IMR-90 (cell line): ENCODE measurements around the gene SPINT4. TPM values are rescaled to one million over a fixed set of nuclear protein-coding genes. Genes with fewer than 3 reads are reported as not detected.

ENCODE experiments used
- ATAC-seq: fragments of 200-7000 bp; cut with Tn5 transposase; 2 replicates; pipeline ENCODE4 v1.9.1; 2020; ENCODE audit warnings: low read depth, mild to moderate bottlenecking, moderate library complexity
- Bru-seq: library from RNA; stranded (reverse); fragments of 400-500 nt; gene quantifications from one replicate; lab custom pipeline; 2021; lab: Mats Ljungman, UMichigan
- BruChase-seq, 2 experiments: library from RNA; stranded (reverse); fragments of 400-500 nt; gene quantifications; one replicate each; lab custom pipeline; 2021; lab: Mats Ljungman, UMichigan
- BruUV-seq: library from RNA; stranded (reverse); fragments of 400-500 nt; replicated peaks from 2 replicates; lab custom pipeline; 2021; lab: Mats Ljungman, UMichigan
- CTCF ChIA-PET: fragments of 300-600 bp; formaldehyde crosslinking; extraction: SDS; loops from one replicate; lab custom pipeline; 2021; ENCODE audit warnings: antibody characterized with exemption; lab: Yijun Ruan, JAX
- POLR2A ChIA-PET: fragments of 300-600 bp; sonication (Branson Sonifier 250); formaldehyde crosslinking; loops from one replicate; lab custom pipeline; 2022; ENCODE audit warnings: antibody characterized with exemption; ENCODE audit not compliant: unreplicated experiment; lab: Charles Lee
- DNase-seq: peaks from one replicate; pipeline ENCODE4 v3.0.0; 2013
- H2AFZ ChIP-seq: replicated peaks from 2 replicates; pipeline ENCODE3; 2013; ENCODE audit warnings: low read length, mild to moderate bottlenecking; ENCODE audit not compliant: poor library complexity
- H2AK5ac ChIP-seq: 2 replicates; pipeline ENCODE4 v1.6.1; 2013; ENCODE audit warnings: low read depth, low read length, inconsistent platforms
- H2AK9ac ChIP-seq: replicated peaks from 2 replicates; pipeline ENCODE3; 2013; ENCODE audit warnings: mild to moderate bottlenecking, low read depth, low read length, moderate library complexity; ENCODE audit not compliant: poor library complexity
- H2BK120ac ChIP-seq: 2 replicates; pipeline ENCODE4 v1.6.1; 2013; ENCODE audit warnings: low read depth, low read length, inconsistent platforms
- H2BK15ac ChIP-seq: 3 replicates; pipeline ENCODE4 v1.6.1; 2013; ENCODE audit warnings: low read depth, low read length, inconsistent platforms
- H2BK20ac ChIP-seq: 2 replicates; pipeline ENCODE4 v1.6.1; 2013; ENCODE audit warnings: low read depth, mild to moderate bottlenecking, inconsistent platforms, low read length, moderate library complexity
- H2BK5ac ChIP-seq: 2 replicates; pipeline ENCODE4 v1.6.1; 2013; ENCODE audit warnings: mild to moderate bottlenecking, low read depth, low read length, inconsistent platforms; ENCODE audit not compliant: poor library complexity, severe bottlenecking
- H3K14ac ChIP-seq: replicated peaks from 2 replicates; pipeline ENCODE4 v1.6.1; 2013; ENCODE audit warnings: low read depth, low read length, inconsistent platforms
- H3K18ac ChIP-seq: 2 replicates; pipeline ENCODE4 v1.6.1; 2013; ENCODE audit warnings: low read depth, low read length, control low read depth
- H3K23ac ChIP-seq: 2 replicates; pipeline ENCODE4 v1.6.1; 2013; ENCODE audit warnings: low read depth, low read length, inconsistent platforms
- H3K27ac ChIP-seq: 2 replicates; pipeline ENCODE4 v1.5.1; 2013; ENCODE audit warnings: mild to moderate bottlenecking, control low read depth, low read length; ENCODE audit not compliant: insufficient read depth
- H3K27me3 ChIP-seq: 2 replicates; pipeline ENCODE4 v1.6.1; 2013; ENCODE audit warnings: low read length; ENCODE audit not compliant: control insufficient read depth, insufficient read depth
- H3K36me3 ChIP-seq: 2 replicates; pipeline ENCODE4 v1.6.1; 2013; ENCODE audit warnings: low read length, mixed read lengths; ENCODE audit not compliant: control insufficient read depth, insufficient read depth
- H3K4ac ChIP-seq: 2 replicates; pipeline ENCODE4 v1.6.1; 2013; ENCODE audit warnings: low read depth, low read length, inconsistent platforms
- H3K4me1 ChIP-seq: 2 replicates; pipeline ENCODE4 v1.6.1; 2013; ENCODE audit warnings: low read length, mixed read lengths; ENCODE audit not compliant: control insufficient read depth, insufficient read depth
- H3K4me2 ChIP-seq: 2 replicates; pipeline ENCODE4 v1.6.1; 2013; ENCODE audit warnings: low read depth, mild to moderate bottlenecking, control low read depth, low read length, moderate library complexity
- H3K4me3 ChIP-seq: 2 replicates; pipeline ENCODE4 v1.5.1; 2013; ENCODE audit warnings: low read depth, mild to moderate bottlenecking, control low read depth, low read length, moderate library complexity; ENCODE audit not compliant: insufficient read depth
- H3K56ac ChIP-seq: 2 replicates; pipeline ENCODE4 v1.6.1; 2013; ENCODE audit warnings: low read length, inconsistent platforms; ENCODE audit not compliant: insufficient read depth; ENCODE audit errors: extremely low read depth
- H3K79me1 ChIP-seq, 2 experiments: 2 replicates each; pipeline ENCODE4 v1.6.1; 2013; ENCODE audit warnings: low read length in 2 of 2, inconsistent platforms in 1 of 2, low read depth in 1 of 2
- H3K9ac ChIP-seq: 2 replicates; pipeline ENCODE4 v1.6.1; 2013; ENCODE audit warnings: low read depth, low read length, control low read depth
- H3K9me1 ChIP-seq: 2 replicates; pipeline ENCODE4 v1.6.1; 2013; ENCODE audit warnings: low read length, inconsistent platforms; ENCODE audit not compliant: insufficient read depth
- H3K9me3 ChIP-seq: 2 replicates; pipeline ENCODE4 v1.6.1; 2013; ENCODE audit warnings: low read length; ENCODE audit not compliant: control insufficient read depth, insufficient read depth
- H4K20me1 ChIP-seq: 2 replicates; pipeline ENCODE4 v1.6.1; 2013; ENCODE audit warnings: low read length, inconsistent platforms; ENCODE audit not compliant: insufficient read depth
- H4K5ac ChIP-seq: 2 replicates; pipeline ENCODE4 v1.6.1; 2013; ENCODE audit warnings: mild to moderate bottlenecking, low read depth, low read length, control low read depth
- H4K8ac ChIP-seq, 2 experiments: 2 replicates each; pipeline ENCODE4 v1.6.1; 2013; ENCODE audit warnings: low read depth in 2 of 2, low read length in 2 of 2, control low read depth in 1 of 2, inconsistent platforms in 1 of 2
- H4K91ac ChIP-seq: 2 replicates; pipeline ENCODE4 v1.6.1; 2013; ENCODE audit warnings: low read depth, low read length, inconsistent platforms; ENCODE audit not compliant: insufficient read depth
- WGBS, 2 experiments: methylation state at CpG; one replicate each; pipeline versions ENCODE4 v1.1.5 to v1.1.7; 2013; ENCODE audit warnings: missing lambda C conversion rate in 2 of 2; ENCODE audit not compliant: insufficient read length in 1 of 2; ENCODE audit errors: extremely low coverage in 2 of 2; 5-methylcytosine and 5-hydroxymethylcytosine counted together
- dilution Hi-C: fragments of 300-500 bp; cut with HindIII; formaldehyde crosslinking; loops from one replicate; pipeline ENCODE4 v1.14.3; 2018; ENCODE audit warnings: low sequenced_read_pairs; ENCODE audit not compliant: unreplicated experiment
- in situ Hi-C: fragments of 300-500 bp; cut with MboI; formaldehyde crosslinking; loops from 3 replicates; pipeline ENCODE4 v1.14.3; 2019; ENCODE audit warnings: low sequenced_read_pairs, inconsistent platforms, mixed read lengths
- intact Hi-C: fragments of 100-400 bp; cut with micrococcal nuclease; formaldehyde crosslinking; loops from 2 replicates; pipeline ENCODE4 v1.10.0; 2022
- long read RNA-seq: library from polyadenylated mRNA; unstranded; transcript quantifications from one replicate; pipeline ENCODE4 v2.0.0, GENCODE V29; 2021; ENCODE audit not compliant: unreplicated experiment
- polyA plus RNA-seq, 3 experiments: library from polyadenylated mRNA; depleted of rRNA; stranded (reverse); fragments of >200 nt; gene quantifications; 2 replicates each; pipeline ENCODE4 v1.2.3, GENCODE V29; 2012; ENCODE audit warnings: low replicate concordance in 1 of 3
- total RNA-seq: library from RNA; depleted of rRNA; stranded (reverse); fragments of >200 nt; gene quantifications from 2 replicates; pipeline ENCODE4 v1.2.3, GENCODE V29; 2012; rRNA removed
- TF ChIP-seq, protein P1 (sequence below): fragments of 150-350 bp; IDR thresholded peaks from 2 replicates; pipeline ENCODE4 v1.6.1; 2017; ENCODE audit warnings: mild to moderate bottlenecking, antibody characterized with exemption, low read length, low read depth

SPINT4 gene
- total RNA-seq = not detected in 2 replicates
- polyA plus RNA-seq (2012; rRNA removed) = not detected in 2 replicates
- polyA plus RNA-seq (2012; cell fraction: cytosol; rRNA removed) = not detected in 2 replicates
- polyA plus RNA-seq (2012; cell fraction: nucleus; rRNA removed; ENCODE audit: low replicate concordance) = not detected in 2 replicates
- Bru-seq, nascent RNA = not detected
- not detected for BruChase-seq, experiment 1, labeled RNA remaining after a 6-hour chase
- not detected for BruChase-seq, experiment 2, labeled RNA remaining after a 2-hour chase
- long read RNA-seq = 0 reads

DNA sequence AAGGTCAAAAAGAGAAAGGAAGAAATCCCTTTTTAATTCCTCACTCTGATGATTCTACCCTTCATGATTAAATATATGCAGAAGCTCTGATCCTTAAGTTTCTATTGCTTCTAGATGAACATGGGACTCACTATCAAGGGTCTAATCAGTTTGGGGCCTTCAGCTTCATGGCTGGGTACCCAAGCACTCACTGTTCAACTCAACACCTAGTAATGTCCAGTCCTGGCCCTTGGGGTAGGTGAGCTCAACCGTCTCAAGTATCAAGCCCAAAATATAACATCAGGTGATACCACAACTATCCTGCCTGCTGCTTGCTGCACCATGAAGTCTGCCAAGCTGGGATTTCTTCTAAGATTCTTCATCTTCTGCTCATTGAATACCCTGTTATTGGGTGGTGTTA lies at the start of gene SPINT4:
Gene SPINT4 (plus strand): TSS at position 301 of the 400 bp plus-strand sequence. CDS start 21 bp downstream, at position 322.
- in situ Hi-C loops = no loop called here
- no peak within 1 kb of the TSS for H2AK5ac ChIP-seq
- H2BK15ac ChIP-seq = no peak within 1 kb of the TSS
- no peak within 1 kb of the TSS for H4K8ac ChIP-seq
- no peaks in the 10 kb centered on the region; the same call in 1 of the 2 replicates for H3K27me3 ChIP-seq
- WGBS, 2 experiments = no CpG with 5 or more reads among the region's 1 CpG
- DNase-seq (no peak), ATAC-seq (no peak)
- H3K4ac ChIP-seq = no peak within 1 kb of the TSS
- no peak within 1 kb of the TSS for H3K18ac ChIP-seq
- no peak within 1 kb of the TSS for H3K9ac ChIP-seq
- no peaks in the 10 kb centered on the region for H3K9me1 ChIP-seq
- dilution Hi-C loops = no loop called here
- no peak within 1 kb of the TSS for H3K27ac ChIP-seq
- TF ChIP-seq, protein P1, sequence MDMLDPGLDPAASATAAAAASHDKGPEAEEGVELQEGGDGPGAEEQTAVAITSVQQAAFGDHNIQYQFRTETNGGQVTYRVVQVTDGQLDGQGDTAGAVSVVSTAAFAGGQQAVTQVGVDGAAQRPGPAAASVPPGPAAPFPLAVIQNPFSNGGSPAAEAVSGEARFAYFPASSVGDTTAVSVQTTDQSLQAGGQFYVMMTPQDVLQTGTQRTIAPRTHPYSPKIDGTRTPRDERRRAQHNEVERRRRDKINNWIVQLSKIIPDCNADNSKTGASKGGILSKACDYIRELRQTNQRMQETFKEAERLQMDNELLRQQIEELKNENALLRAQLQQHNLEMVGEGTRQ = no peak
- no TSS peak for BruUV-seq
- H3K4me3 ChIP-seq = no peak within 1 kb of the TSS
- no peak within 1 kb of the TSS for H2BK120ac ChIP-seq
- H3K9me3 ChIP-seq = no peaks in the 10 kb centered on the region
- H3K23ac ChIP-seq = no peak within 1 kb of the TSS
- no peak within 1 kb of the TSS for H2AK9ac ChIP-seq
- no peak within 1 kb of the TSS for H2BK5ac ChIP-seq
- H3K4me1 ChIP-seq = no peaks in the 10 kb centered on the region
- H4K91ac ChIP-seq = no peak within 1 kb of the TSS
- ChIA-PET POLR2A (no interaction called here), CTCF (no interaction called here)
- no peak within 1 kb of the TSS for H4K5ac ChIP-seq
- no peaks in the 10 kb centered on the region for H4K20me1 ChIP-seq
- H2AFZ ChIP-seq = no peak within 1 kb of the TSS
- no peaks in the 10 kb centered on the region for H3K79me1 ChIP-seq
- no peaks in the 10 kb centered on the region for H3K36me3 ChIP-seq
- no peak within 1 kb of the TSS for H3K56ac ChIP-seq
- no peak within 1 kb of the TSS for H3K4me2 ChIP-seq
- H2BK20ac ChIP-seq = no peak within 1 kb of the TSS
- H3K14ac ChIP-seq = no peak within 1 kb of the TSS
- intact Hi-C loops = loop anchor here (10.0 kb wide), 1 partner anchor 487 kb away; no protein-coding TSS in a partner anchor
